SK-N-MC (cell line): ENCODE results near the gene CDCA7L.

Experiments used
- EZH2 ChIP-seq: fragments of 200-600 bp; sonication (generic); IDR thresholded peaks from one replicate; pipeline ENCODE4 v1.6.1; 2017; ENCODE audit warnings: antibody characterized with exemption
- POLR2AphosphoS5 ChIP-seq: IDR thresholded peaks from 2 replicates; pipeline ENCODE4 v1.6.1; 2012; ENCODE audit warnings: mild to moderate bottlenecking, low read depth, low read length, borderline replicate concordance

DNA sequence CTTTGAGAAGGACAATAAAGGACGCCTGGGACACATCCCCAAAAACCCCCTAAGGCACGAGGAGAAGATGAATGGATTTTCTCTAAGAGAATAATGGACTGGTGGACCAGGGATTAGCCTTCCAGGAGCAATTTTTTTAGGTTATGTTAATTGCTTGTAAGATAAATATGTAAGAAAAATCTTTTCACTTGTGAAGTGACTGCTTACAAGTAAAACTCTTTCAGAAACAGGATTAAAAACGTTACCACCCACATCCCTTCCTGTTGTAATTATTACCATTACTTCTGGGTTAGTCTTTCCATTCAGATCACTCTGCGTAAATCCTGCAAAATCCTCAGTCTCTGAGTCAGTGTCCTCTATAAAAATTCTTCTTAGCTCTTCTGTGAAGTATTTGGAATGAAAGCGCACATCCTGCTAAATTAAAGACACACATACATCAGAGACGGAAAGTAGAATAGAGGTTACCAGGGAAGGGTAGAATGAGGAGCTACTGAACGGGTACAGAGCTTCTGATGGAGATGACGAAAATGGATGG, 34.3 kb downstream of the CDCA7L start:
- TF ChIP-seq EZH2, result no peak
- TF ChIP-seq POLR2AphosphoS5, result no peak
